ENCODE measurements around the gene PSME4.

PSME4 gene

GRCh38 chr2:54000524-54000923 is 29.7 kb upstream of the PSME4 start:
- ChIA-PET POLR2A (ENCODE audit: low non-redundant PET) (no interaction called here), CTCF (interaction anchor here (0.6 kb wide), 1 partner anchor 15 kb away, joined by 3 read pairs; no protein-coding TSS in a partner anchor)
- no peak for TF ChIP-seq CTCF (conservative IDR thresholded peaks at IDR 0.05; ENCODE audit: low read depth)
- H3K27ac ChIP-seq, result no peak overlapping the region
- no peak for DNase-seq (ENCODE audit: low spot score)

GRCh38 chr2:54000122-54000521 is 29.3 kb upstream of the PSME4 start:
- CTCF ChIA-PET, result interaction anchor here (0.6 kb wide), 1 partner anchor 16 kb away, joined by 3 read pairs; no protein-coding TSS in a partner anchor
- no peak for TF ChIP-seq CTCF (conservative IDR thresholded peaks at IDR 0.05; ENCODE audit: low read depth)
- no peak overlapping the region for H3K27ac ChIP-seq
- POLR2A ChIA-PET (ENCODE audit: low non-redundant PET), result no interaction called here
- DNase-seq (ENCODE audit: low spot score), result no peak

GRCh38 chr2:53998834-53999233 is 28.0 kb upstream of the PSME4 start:
- no peak for TF ChIP-seq CTCF (conservative IDR thresholded peaks at IDR 0.05; ENCODE audit: low read depth)
- H3K27ac ChIP-seq, result no peak overlapping the region
- ChIA-PET POLR2A (ENCODE audit: low non-redundant PET) (no interaction called here), CTCF (no interaction called here)
- DNase-seq (ENCODE audit: low spot score), result no peak

- DNase-seq (ENCODE audit: low spot score), result no peak
- no peak overlapping the region for H3K27ac ChIP-seq
- TF ChIP-seq CTCF (conservative IDR thresholded peaks at IDR 0.05; ENCODE audit: low read depth), result no peak
- ChIA-PET POLR2A (ENCODE audit: low non-redundant PET) (interaction anchor here (0.6 kb wide), 1 partner anchor 10 kb away, joined by 3 read pairs; no protein-coding TSS in a partner anchor), CTCF (no interaction called here)
Observed at GRCh38 chr2:53994818-53995808, 24.3 kb upstream of the PSME4 start.

GRCh38 chr2:53991948-53992347 is 21.2 kb upstream of the PSME4 start:
- DNase-seq (ENCODE audit: low spot score), result no peak
- no peak for TF ChIP-seq CTCF (conservative IDR thresholded peaks at IDR 0.05; ENCODE audit: low read depth)
- ChIA-PET CTCF (no interaction called here), POLR2A (ENCODE audit: low non-redundant PET) (no interaction called here)
- no peak overlapping the region for H3K27ac ChIP-seq

GRCh38 chr2:53989210-53989862 is 18.5 kb upstream of the PSME4 start:
- ChIA-PET POLR2A (ENCODE audit: low non-redundant PET) (no interaction called here), CTCF (no interaction called here)
- TF ChIP-seq CTCF (conservative IDR thresholded peaks at IDR 0.05; ENCODE audit: low read depth), result no peak
- no peak for DNase-seq (ENCODE audit: low spot score)
- H3K27ac ChIP-seq, result no peak overlapping the region
